HG03060 (cell line): Measurements from ENCODE around the gene RAB8B.
A peak's percentile ranks its signal among the peaks of the same experiment; 100 is the strongest.

Experiments
- ATAC-seq: cut with Tn5 transposase; IDR thresholded peaks from one replicate; pipeline ENCODE4 v1.9.1; 2021; ENCODE audit warnings: low read depth, moderate number of reproducible peaks; ENCODE audit not compliant: unreplicated experiment

The RAB8B gene

DNA sequence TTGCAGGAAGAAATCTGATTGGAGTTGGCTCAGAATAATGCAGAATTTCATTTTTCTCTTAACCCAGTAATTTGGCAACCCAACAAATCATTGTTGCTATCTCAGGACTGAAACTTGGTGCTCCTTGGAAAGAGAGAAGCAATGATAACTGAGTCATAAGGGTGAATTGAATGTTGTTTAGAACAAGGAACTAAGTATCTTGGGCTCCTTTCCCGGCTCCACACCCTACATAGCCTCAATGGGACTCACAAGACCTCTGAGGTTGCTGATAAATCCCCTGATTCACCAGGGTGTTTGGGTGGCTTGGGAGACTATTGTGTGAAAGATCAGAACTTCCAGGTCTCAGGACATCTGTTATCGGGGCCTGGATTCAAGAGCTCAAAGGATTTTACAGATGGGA is 7.8 kb upstream of the RAB8B start:
- no peak for ATAC-seq

DNA sequence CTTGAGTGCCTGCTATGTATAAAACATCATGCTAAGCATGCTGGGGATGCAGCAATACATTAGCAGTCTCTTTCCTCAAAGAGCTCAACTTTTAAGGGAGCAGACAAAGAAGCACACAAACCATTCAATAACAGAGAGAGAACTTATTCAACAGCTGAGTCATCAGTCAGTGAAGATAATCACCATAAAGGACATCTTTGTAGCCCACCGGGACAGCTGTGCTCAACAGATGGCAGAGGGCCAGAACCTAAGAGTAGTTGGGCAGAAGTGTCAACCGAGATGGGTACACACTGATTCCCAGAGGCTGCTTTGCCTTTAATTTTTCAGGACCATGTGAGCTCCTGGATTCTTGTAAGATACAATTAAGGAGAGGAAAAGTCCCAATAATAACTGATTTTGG is 4.2 kb upstream of the RAB8B start:
- no peak for ATAC-seq

DNA sequence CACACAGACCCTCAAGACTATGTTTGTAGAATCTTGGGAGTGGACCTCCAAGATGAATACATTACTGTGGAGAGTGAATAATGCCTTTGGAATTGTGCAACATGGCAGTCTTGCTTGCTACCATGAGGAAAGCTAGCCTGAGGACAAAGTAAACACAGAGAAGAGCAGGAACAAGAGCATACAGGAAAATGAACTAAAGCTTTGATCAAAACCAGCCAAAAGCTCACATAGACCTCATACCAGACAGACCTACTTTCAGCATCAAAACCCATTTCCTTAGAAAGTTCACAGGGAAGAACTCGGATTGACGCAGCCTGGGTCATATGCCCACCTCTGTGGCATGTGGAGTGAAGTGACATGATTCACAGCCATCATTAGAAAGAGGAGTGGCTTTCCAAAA is 3.3 kb upstream of the RAB8B start:
- ATAC-seq, result no peak

DNA sequence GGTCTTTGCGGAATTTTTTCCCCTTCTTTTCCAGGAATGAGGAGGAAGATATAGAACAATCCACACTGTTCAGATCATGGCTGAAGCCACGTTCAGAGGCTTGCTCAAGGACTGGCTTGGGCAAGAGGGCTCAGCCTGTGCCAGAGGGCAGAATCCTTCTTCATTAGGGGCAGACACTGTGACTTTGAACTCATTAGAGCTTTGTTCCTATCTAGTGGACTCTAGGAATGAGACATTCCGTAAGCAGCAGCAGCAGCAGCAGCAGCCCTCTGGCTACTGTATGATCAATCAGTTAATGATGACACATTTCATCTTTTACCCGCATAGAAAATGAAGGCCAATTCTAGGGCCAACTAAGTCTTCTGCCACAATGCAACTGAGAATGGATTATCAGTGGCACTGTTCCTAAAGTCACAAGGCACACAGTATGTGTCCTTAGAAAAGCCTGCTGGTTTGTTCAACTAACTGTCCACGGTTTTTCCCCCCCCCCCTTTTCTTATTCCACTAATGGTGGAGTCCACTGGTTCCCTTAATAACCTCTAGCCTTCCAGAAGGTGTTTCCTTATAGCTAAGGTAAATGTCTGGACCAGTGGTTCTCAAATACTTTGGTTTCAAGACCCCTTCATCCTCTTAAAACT is 1.7 kb upstream of the RAB8B start:
- ATAC-seq, result no peak

DNA sequence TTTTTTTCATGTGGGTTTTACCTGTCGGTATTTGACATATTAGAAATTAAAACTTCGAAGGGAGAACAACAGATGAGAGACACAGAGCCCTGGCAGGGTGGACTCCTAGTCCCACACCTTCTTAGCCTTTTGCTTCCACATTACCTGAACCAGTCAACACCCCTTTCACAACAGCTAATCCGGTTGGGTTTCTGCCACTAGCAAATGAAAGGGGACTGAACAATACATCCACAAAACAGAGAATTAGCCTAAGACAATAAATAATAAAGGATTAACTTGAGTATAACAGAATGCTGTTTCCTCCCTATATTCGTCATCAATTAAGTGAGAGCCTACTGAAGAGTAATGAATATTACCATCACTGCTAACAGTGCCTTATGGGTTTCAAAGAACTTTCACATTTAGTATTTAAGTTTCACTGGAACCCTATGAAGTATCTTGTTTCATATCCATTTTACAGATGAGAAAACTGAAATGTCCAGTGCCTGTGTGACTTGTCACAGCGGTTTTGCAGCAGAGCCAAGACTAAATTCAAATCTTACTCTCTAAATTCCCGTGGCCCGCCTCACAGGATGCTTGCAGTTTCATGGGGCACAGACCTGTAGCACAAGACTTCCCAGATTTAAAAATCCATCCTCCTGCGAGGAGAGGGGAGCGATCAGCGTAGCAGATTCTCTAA is 1.0 kb upstream of the RAB8B start:
- ATAC-seq, result no peak

DNA sequence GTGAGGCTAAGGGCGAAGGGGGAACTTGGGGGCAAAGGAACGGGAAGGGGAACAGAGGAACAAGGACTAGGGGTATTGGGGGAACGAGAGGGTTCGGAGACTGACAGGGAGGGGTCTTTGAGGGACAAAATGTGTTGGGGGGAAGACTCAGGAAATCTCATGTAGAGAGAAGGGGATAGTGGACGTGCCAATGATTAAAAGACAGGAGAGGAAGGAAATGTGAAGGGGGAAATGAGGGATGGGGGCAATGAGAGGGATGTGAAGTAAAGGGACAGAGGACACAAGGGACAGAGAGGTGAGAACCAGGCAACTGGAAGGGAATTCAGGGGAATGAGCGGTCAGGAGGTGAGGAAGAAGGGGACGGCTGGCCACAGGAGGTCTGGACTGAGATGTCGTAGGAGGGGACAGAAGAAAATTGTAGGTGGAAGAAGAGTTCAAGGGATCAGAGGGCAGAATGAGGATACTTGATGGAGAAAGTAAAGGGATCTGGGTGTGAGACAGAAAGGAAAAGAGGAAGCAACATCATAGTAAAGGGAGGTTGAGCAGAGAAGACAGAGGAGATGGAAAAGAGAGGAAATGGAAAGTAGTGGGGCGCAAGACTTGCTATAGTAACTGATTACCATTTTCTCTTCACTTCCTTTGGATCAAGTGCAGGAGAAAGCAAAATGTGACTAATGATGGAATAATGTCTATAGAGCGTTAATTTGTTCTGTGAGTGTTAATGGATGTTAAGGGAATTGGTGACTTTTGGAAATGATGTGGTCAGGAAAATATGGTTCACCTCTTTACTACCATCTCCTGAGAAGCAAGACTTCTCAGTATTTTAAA is 749 bp downstream of the RAB8B start:
- no peak for ATAC-seq

- no peak for ATAC-seq
Measured at GRCh38 chr15:63190769-63191649, 1.6 kb downstream of the RAB8B start.

- peak; percentile 36 for ATAC-seq
Measured at GRCh38 chr15:63191895-63192618, 2.7 kb downstream of the RAB8B start.

GRCh38 chr15:63192619-63193206 is 3.3 kb downstream of the RAB8B start:
- no peak for ATAC-seq

DNA sequence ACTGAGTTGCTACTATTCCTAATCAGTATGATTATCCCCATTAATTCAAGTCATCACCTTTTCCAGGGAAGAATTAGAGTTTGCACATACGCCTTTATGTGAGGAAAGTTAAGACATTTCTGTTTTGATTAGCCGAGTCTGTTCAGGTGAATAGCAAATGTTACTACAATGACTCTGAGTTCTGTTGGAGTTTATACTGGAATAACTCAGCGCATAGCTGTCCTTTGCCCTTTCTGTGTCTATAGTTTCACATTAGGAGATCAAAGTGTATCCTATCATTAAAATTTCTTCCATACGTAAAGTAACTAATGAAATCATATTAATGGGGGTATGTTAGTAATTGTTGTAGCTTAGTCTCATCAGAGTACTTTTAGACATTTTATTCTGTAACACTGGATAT is 4.9 kb downstream of the RAB8B start:
- no peak for ATAC-seq

DNA sequence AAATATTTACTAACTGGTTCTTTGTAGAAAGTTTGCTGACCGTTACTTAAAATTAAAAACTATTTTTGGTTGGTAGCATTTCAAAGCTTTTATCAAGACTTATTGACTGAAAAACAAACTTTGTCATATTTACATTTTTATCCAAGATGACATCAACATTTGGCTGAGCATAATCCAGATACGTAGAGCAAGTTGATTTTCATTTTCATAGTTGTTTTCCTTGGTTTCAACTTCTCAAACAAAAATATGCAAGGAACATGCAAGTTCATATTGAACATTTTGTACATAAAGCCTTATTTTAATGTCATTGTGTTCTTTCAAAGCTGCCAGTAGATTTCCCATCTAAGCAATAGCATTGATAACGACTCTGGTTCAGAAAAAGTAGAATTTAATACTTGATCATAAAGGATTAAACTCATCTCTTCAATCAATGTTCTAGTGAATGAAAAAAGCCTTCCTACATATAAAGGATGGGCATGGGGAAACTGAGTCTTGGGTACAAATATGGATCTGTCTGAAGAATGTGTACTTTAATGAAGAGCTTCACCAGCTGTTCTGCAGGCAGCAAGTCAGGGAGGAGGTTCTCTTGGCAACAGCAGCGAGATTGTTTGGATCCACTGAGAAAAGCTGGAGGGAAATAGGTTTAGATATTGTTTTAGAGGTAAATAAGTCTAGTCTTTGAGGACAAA is 5.6 kb downstream of the RAB8B start:
- no peak for ATAC-seq

DNA sequence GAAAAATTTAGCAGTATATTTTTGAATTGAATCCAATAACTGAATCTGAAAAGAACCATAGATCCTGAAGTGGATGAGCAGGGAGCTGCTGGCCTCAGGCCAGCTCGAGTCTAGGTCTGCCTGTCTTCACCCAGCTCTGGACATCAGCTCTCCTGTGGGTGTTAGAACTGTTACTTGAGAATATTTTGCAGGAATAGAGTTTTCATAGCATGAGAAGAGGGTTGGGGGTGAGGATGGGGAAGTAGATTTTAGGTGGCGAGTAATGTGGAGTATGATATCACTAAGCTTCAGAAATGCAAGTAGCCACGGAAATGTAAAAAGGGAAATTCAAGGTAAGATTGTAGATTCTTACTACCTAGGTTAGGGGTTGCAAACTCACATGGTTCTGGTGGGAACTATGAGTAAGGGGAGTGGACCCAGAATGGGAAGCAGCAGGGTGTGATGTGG is 6.2 kb downstream of the RAB8B start:
- ATAC-seq, result no peak

GRCh38 chr15:63196842-63197241 is 7.4 kb downstream of the RAB8B start:
- no peak for ATAC-seq

DNA sequence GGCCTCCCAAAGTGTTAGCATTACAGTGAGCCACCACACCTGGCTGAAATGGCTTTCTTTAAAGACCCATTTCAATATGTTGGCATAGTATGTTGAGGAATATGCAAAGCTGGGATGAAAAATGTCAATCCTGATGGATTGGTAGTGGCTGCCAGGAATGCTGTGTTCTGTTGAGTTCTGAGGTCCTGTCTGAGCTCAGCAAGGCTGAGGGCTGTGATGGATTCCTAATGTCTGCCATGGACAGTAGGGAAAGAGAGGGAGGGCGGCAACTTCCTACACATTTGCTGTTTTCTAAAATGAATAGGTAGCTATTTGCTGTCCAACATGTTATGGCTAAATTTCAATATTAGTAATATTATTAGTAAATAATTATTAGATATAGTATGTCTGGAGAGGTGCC is 8.2 kb downstream of the RAB8B start:
- ATAC-seq, result no peak

GRCh38 chr15:63198371-63199250 is 9.2 kb downstream of the RAB8B start:
- no peak for ATAC-seq

DNA sequence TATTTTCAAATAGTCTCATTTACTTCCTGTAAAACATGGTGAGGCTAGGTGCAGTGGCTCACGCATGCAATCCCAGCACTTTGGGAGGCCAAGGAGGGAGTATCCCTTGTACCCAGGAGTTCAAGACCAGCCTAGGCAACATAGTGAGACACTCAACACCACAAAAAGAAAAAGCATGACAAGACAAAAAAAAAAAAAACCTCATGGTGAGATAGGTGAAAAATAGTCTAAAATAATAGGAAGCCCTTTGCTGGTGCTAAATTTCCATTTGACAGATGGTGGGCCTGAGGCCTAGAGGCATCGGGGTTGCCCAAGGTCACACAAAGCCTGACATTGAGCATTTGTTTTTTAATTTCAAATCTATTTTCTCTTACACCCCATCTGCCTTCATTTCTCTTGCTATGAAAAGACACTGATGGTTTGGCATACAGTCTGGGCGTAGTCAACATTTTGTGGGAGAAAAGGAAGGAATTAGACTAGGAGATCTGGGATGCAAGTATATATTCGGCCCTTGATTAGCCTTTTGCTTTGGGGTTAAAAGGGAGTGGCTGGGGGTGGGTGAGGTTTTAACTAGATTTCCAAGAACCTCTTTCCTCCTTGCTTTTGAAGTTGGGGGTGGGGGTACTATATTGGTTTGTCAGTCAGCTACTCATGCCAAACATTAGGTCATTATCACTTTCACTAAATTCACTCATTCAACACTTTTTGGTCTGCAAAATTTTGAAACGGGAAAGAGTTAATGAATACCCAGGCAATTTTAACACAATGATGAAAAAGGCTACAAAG is 11.3 kb downstream of the RAB8B start:
- ATAC-seq, result no peak

DNA sequence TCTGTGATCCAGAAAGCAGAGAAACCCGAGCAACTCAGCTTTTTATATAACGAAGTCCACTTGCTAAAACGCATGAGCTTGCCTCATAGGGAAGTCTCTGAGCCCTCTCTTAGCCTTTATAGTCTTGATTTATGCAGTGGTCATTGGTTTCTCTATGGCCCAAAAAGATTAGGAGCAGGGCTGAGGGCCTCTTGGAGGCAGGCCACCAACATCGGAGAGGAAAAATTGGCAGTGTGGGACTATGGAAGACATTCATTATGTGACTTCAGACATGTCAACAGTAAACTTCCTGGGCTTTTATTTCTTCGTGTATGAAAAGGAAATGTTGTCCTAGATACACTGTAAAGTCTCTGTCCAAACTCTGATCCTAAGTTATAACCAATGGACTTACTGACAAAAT is 13.5 kb downstream of the RAB8B start:
- ATAC-seq, result no peak
